Measurements from ENCODE around the gene B3GALT6.

B3GALT6 gene

DNA sequence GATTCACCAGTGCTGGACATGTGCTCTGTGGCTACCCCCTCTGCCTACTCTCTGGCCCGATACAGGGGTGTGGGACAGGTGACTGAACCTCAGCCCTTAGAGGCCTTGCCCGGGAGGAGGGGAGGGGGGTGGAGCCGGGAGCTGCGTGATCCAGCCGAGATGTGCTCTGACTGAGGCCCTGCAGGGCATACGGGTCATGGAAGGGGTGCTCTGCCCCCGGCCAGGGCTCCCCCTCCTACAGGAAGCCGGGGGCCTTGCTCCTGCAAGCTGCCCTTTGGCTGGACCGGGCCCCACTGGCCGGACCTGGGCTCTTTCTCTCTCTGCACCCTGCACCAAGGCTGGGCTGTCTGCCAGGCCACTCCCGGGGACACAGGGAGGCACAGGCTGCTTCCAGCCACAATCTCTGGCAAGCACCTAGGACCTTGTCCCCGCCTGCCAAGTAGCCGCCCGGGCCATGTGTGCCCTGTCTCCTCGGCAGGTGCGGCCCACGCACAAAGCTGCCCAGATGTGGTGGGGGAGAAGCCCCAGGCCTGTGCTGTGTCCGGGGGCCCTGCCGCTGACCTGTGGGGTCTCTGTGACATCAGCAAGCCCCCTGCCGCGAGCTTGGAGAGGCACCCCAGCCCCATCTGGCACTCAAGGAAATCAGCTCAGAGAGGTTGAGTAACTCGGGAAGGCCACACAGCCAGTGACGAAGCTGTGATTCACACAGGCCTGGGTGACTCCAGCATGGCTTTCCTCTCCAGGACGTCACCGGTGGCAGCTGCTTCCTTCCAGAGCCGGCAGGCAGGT is 49.7 kb downstream of the B3GALT6 start:
- in situ Hi-C loops (cut with MboI; ENCODE audit: low sequenced_read_pairs) = no loop called here

DNA sequence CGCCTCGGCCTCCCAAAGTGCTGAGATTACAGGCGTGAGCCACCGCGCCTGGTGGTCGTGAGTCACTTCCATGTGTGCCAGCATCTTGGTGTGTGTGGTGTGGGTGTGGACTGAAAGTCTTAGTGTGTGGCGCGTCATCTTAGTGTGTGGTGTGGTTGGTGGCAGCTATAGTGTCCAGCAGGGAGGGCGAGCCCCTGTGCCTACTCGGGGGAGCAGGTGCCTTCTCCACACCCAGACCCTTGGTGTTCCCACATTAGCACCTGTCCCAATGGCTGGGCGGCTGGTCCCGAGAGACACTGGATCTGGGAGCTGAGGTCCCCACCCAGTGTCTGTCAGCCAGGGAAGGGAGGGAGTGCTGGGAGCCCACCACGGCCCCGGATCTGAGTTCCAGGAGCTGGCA is 51.0 kb downstream of the B3GALT6 start:
- in situ Hi-C loops (cut with MboI; ENCODE audit: low sequenced_read_pairs) = no loop called here

DNA sequence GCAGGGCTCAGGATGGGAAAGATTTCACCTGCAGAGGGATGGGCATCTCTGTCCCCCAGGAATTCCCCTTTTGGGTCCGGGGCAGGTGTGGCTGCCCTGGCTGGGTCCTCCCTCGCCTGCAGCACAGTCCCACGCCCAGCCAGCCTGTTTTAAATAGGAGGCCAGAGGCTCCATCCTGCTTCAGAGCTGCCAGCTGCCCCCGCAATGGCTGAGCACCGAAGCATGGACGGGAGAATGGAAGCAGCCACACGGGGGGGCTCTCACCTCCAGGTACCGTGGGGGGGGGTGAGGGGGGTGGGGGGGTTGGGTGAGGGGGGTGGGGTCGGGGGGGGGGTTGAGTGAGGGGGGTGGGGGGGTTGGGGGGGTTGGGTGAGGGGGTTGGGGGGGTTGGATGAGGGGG is 51.8 kb downstream of the B3GALT6 start:
- in situ Hi-C loops (cut with MboI; ENCODE audit: low sequenced_read_pairs) = no loop called here
